ENCODE data around the gene GPR139.

GPR139 gene

GRCh38 chr16:20073203-20074098, at the start of gene GPR139:
GPR139 (minus strand) TSS chr16:20073890; CDS start chr16:20073616, 274 bp downstream.
- DNase-seq (ENCODE audit: low read depth in 2 of 2) = no peak

GRCh38 chr16:20122011-20122410, 48.3 kb upstream of the GPR139 start:
- DNase-seq (ENCODE audit: low read depth in 2 of 2) = no peak

DNA sequence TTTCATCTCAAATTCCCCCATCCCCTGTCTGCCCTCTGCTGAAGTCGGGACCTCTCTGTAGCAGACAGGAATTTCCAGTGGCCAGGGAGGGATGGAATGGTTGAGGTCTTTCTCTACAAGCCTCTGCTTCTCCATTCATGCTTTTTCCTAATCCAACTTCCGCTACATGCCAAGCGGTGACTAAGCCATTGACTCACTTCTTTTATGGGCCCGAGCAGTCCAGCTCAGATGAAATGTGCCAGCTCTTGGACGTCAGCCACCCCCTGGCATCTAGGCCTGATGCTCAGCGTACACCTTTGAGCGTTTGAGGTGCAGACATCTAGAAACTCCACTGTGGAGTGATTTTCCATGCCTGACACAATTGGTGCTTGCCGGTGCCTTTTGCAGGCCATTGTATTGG, 40.7 kb upstream of the GPR139 start:
- no peak for DNase-seq (ENCODE audit: low read depth in 2 of 2)

- DNase-seq (ENCODE audit: low read depth in 2 of 2) = no peak
These were observed 37.5 kb upstream of the GPR139 start for GRCh38 chr16:20111143-20111542.

DNA sequence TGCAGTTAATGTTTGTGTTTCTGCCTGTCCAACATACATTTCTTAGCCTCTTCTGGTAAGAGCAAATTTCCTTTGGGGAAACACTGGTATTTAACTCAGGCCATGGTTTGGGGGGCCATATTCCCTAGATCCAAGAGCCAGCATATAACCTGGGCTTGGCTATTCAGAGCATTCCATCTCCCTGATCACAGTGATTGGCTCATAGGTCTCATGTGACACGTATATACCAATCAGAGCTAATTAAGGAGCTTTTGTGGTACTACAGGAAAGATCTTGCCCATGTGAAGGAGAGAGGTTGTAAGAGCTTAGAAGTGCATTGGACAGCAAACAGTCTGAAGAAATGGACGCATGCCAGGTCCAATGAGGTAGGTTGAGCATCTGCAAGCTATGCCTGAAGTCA, 33.4 kb upstream of the GPR139 start:
- no peak for DNase-seq (ENCODE audit: low read depth in 2 of 2)

GRCh38 chr16:20104563-20105183, 31.0 kb upstream of the GPR139 start:
- DNase-seq (ENCODE audit: low read depth in 2 of 2) = no peak

DNA sequence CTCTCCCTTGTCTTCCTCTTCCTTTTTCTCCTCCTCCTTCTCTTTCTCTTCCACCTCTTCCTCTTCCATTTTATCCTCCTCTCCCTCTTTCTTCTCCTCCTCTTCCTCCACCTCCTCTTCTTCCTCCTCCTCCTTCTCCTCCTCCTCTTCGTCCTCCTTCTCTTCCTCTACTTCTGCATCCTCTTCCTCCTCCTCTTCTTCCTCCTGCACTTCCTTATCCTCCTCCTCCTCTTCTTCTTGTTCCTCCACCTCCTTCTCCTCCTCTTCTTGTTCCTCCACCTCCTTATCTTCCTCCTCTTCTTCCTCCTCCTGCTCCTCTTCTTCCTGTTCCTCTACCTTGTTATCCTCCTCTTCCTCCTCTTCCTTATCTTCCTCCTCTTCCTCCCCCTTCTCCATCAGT, 28.8 kb upstream of the GPR139 start:
- DNase-seq (ENCODE audit: low read depth in 2 of 2) = no peak

DNA sequence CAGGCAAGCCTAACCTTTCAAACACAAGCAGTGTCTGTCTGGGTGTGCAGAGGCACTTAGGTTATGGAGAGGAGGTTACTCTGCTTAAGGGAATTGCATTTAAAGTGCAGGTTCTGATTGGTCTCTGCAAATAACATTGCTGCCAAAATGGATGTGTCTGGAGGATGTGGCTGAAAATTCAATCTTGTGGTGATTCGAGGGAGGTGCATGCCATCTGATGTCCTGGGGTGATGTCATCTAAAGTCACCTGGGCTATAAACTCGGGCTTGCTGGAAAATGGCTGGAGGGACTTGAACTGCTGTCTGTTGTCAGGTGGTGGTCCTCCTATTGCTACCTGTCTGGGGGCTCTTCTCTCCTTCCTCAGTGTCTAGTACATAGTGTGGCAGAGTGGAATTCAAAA, 28.3 kb upstream of the GPR139 start:
- DNase-seq (ENCODE audit: low read depth in 2 of 2) = no peak

DNA sequence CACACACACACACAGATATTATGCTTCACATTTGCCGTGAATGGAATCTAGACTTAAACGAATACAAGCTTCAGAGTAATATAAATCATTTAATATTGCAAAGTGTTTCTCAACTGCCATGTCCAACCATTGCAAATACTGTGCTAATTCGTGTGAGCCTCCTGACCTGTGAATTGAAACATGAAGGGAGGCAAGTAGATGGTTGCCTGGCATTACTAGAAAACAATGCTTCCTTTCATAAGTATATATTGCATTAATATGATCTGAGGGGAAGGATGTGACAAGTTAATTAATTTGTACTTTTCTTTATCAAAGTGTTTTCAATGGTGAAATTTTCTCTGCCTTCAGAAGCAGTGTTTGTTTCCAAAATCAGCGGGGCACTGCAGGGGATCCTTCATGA, 25.7 kb upstream of the GPR139 start:
- DNase-seq (ENCODE audit: low read depth in 2 of 2) = no peak

GRCh38 chr16:20094157-20094556, 20.5 kb upstream of the GPR139 start:
- DNase-seq (ENCODE audit: low read depth in 2 of 2) = no peak

GRCh38 chr16:20089246-20089965, 15.7 kb upstream of the GPR139 start:
- no peak for DNase-seq (ENCODE audit: low read depth in 2 of 2)

DNA sequence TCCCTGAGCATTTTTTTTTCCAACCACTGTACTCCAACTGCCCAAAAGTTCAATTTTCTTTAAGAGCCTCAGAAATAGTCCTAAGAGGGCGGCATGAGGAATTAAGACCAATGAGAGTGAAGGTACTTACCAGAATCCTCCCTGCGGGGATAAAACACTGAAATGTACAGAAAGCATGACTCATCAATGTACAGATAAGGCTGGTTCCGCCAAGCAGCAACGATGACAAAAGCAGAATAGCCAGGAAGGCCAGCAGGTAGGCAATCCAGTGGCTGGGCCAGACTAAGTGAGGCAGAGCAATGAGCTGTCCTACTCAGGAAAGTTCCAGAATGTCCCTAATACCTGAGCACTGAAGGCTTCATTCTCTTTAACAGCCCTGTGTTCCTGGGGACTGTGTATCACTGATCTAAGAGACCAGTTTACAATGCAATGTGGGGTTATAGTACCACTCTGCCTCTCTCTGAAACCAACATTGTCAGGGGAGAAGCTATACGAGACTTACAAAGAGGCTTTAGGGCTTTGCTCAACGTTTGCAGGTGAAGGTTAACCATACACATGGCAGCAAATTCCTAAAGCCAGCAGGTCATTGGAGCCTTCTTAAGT, 11.0 kb upstream of the GPR139 start:
- no peak for DNase-seq (ENCODE audit: low read depth in 2 of 2)

DNA sequence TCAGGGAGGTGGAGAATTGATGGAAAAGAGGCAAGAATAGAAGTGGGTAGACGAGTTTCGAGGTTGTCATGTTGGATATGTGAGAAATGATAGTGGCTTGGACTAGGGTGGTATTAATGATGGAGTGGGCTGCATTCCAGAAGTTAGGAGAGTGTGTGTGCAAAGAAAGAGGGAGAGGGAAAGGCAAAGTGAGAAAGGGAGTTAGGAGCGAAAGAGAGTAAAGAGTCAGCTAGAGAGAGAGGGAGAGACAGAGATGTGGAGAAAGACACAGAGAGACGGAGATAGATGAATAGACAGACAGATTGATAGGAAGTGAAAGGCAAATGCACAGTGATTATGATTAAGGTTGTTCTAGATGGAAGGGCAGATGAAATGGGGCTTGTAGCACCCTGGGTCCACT, 5.4 kb upstream of the GPR139 start:
- no peak for DNase-seq (ENCODE audit: low read depth in 2 of 2)

DNA sequence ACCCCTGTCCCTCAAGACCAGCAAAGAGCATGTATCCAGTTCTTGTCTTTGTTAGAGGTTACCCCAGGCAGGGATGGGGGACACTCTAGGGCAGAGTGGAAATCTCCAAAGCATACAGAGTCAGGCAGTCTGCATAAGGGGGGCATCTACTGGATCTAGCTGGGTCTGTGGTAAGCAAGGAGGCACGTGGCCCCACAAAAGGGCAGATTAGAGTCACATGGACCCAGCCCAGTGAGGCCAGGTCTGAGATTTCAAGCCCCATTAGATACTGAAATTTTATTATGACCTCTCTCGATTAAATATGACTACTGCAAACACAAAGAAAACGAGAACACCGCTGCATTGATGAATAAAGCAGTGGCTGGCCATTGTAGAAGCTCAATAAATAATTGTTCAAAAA, 1.6 kb upstream of the GPR139 start:
- DNase-seq (ENCODE audit: low read depth in 2 of 2) = no peak

DNA sequence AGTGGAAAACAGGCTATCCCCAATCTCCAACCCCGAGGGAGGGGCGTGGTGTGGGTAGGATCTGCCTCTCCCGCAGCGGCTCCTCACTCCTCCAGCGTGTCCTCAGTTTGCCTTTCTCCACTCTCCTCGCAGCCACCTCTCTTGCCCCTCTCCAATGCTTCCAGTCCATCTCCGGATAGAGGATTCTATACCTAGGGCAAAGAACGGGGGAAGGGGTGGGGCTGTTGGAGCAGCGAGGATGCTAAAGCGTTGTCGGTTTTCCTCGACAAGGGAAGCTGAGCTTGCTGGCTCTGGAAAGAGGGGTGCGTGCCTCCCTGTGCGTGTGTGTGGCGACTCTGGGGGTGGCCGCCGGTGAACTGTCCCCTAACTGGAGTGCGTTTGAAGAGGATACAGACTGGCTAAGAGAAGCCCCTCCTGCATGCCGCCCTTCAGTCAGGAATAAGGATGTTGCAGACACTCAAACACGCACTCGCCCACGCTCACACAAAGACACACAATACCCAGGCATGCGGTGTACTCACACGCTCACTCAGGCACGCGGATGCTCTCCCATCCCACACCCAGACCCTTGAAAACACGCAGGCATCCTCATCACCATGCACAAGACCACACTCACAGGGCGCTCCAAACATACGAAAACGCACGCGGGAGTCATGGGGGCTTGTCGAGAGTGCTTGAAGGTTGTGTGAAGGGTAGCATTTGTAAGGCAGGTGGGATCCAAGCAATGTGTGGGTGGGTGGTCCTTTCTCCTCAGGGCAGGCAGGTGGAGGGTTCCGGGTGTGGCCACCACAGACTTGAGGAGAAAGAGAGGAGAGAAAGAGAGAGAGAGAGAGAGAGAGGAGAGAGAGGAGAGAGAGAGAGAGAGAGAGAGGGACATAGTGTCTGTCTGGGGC, 655 bp upstream of the GPR139 start:
- no peak for DNase-seq (ENCODE audit: low read depth in 2 of 2)

GRCh38 chr16:20072874-20073202, 852 bp downstream of the GPR139 start:
- DNase-seq (ENCODE audit: low read depth in 2 of 2) = no peak

GRCh38 chr16:20072146-20072873, 1.4 kb downstream of the GPR139 start:
- DNase-seq (ENCODE audit: low read depth in 2 of 2) = no peak

DNA sequence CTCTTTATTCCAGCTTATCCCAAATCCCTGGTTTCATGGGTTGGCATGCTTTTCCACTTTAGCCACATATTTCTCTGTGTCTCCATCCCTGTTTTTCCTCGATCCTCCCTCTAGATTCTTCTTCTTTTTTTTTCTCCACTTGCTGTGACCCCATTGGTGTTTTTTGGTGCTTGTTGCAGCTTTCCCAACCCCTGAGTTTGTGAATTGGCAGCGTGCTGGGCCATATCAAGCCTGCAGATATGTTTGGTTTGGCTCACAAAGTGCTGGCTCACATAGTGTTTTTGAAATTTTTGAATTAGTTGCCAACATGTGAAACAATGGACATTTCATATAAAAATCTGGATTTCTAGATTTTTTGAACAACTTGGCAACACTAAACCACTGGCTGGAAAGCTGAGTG, 8.8 kb downstream of the GPR139 start:
- DNase-seq (ENCODE audit: low read depth in 2 of 2) = no peak

GRCh38 chr16:20064520-20064919, 9.2 kb downstream of the GPR139 start:
- DNase-seq (ENCODE audit: low read depth in 2 of 2) = no peak

GRCh38 chr16:20061132-20061531, 12.6 kb downstream of the GPR139 start:
- DNase-seq (ENCODE audit: low read depth in 2 of 2) = no peak

DNA sequence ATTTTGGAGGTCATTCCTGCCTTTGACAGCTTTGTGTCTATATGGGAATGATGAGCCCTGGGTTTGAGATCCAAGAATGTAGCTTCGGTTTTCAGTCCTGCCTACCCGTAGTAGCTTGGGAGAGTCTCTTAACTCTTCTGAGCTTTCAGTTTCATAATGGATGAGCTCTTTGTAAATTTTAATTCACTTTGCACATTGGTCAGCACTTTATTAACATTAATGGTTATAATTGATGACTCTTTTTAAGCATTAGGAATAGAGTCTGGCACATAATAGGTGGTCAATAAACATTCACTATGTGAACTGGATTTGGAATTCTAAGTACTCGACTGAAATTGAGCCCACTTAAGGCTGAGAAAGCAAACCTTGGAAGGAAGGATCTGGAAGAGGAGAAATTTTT, 17.3 kb downstream of the GPR139 start:
- DNase-seq (ENCODE audit: low read depth in 2 of 2) = no peak
